Astrocyte (in vitro differentiated cells and primary cell): Measurements from ENCODE around the gene GRAMD4. TPM values are rescaled to one million over a fixed set of nuclear protein-coding genes. Genes with fewer than 3 reads are reported as not detected.

Experiments
- DNase-seq: peaks from one replicate; pipeline ENCODE4 v3.0.0-alpha.2; 2010; ENCODE audit warnings: low read depth
- FAIRE-seq: peaks from 2 replicates; lab custom pipeline; 2011; peaks lifted over from hg19 to GRCh38; lab: Jason Lieb, UNC
- H2AFZ ChIP-seq: 2 replicates; pipeline ENCODE4 v1.6.0; 2012; ENCODE audit warnings: low read depth, low read length, inconsistent platforms
- H3K27ac ChIP-seq: 2 replicates; pipeline ENCODE4 v1.5.1; 2011; ENCODE audit warnings: low read depth, low read length, inconsistent platforms
- H3K27me3 ChIP-seq: 2 replicates; pipeline ENCODE4 v1.6.0; 2011; ENCODE audit warnings: low read length, inconsistent platforms; ENCODE audit not compliant: insufficient read depth
- H3K36me3 ChIP-seq: 2 replicates; pipeline ENCODE4 v1.5.1; 2011; ENCODE audit warnings: low read length, inconsistent platforms; ENCODE audit not compliant: insufficient read depth
- H3K4me1 ChIP-seq: 2 replicates; pipeline ENCODE4 v1.5.1; 2011; ENCODE audit warnings: low read length, inconsistent platforms; ENCODE audit not compliant: insufficient read depth
- H3K4me2 ChIP-seq: 2 replicates; pipeline ENCODE4 v1.6.0; 2012; ENCODE audit warnings: low read length, inconsistent platforms
- H3K4me3 ChIP-seq: 2 replicates; pipeline ENCODE4 v1.5.1; 2011; ENCODE audit warnings: low read depth, mild to moderate bottlenecking, low read length, inconsistent platforms; ENCODE audit not compliant: insufficient read depth
- H3K79me2 ChIP-seq: 2 replicates; pipeline ENCODE4 v1.6.0; 2012; ENCODE audit warnings: mild to moderate bottlenecking, low read length, inconsistent platforms; ENCODE audit not compliant: insufficient read depth
- H3K9ac ChIP-seq: 2 replicates; pipeline ENCODE4 v1.6.0; 2012; ENCODE audit warnings: mild to moderate bottlenecking, low read length, inconsistent platforms
- H3K9me3 ChIP-seq: 2 replicates; pipeline ENCODE4 v1.5.1; 2012; ENCODE audit warnings: low read depth, mild to moderate bottlenecking, low read length, inconsistent platforms; ENCODE audit not compliant: insufficient read depth
- H4K20me1 ChIP-seq: 2 replicates; pipeline ENCODE4 v1.6.0; 2012; ENCODE audit warnings: low read length, inconsistent platforms; ENCODE audit not compliant: insufficient read depth
- H3K27ac Mint-ChIP-seq: one replicate; pipeline ENCODE4 v1.8.0; 2021; ENCODE audit warnings: mild to moderate bottlenecking, mixed read lengths; ENCODE audit not compliant: unreplicated experiment
- H3K27me3 Mint-ChIP-seq: one replicate; pipeline ENCODE4 v1.8.0; 2021; ENCODE audit warnings: low read depth, mixed read lengths; ENCODE audit not compliant: unreplicated experiment
- H3K36me3 Mint-ChIP-seq: one replicate; pipeline ENCODE4 v1.8.0; 2021; ENCODE audit warnings: low read depth, mixed read lengths; ENCODE audit not compliant: unreplicated experiment
- H3K4me1 Mint-ChIP-seq: one replicate; pipeline ENCODE4 v1.8.0; 2021; ENCODE audit warnings: low read depth, mixed read lengths; ENCODE audit not compliant: unreplicated experiment
- H3K4me3 Mint-ChIP-seq: one replicate; pipeline ENCODE4 v1.8.0; 2021; ENCODE audit warnings: mild to moderate bottlenecking, moderate library complexity, mixed read lengths; ENCODE audit not compliant: unreplicated experiment
- H3K9me3 Mint-ChIP-seq: one replicate; pipeline ENCODE4 v1.8.0; 2021; ENCODE audit warnings: mild to moderate bottlenecking, mixed read lengths; ENCODE audit not compliant: unreplicated experiment
- CTCF ChIP-seq: IDR thresholded peaks from 2 replicates; pipeline ENCODE4 v1.5.1; 2011; ENCODE audit warnings: low read depth, mild to moderate bottlenecking, inconsistent platforms, low read length, moderate library complexity; ENCODE audit not compliant: insufficient read depth
- EZH2 ChIP-seq: IDR thresholded peaks from 2 replicates; pipeline ENCODE4 v1.6.1; 2012; ENCODE audit warnings: mild to moderate bottlenecking, low read length, inconsistent platforms; ENCODE audit not compliant: insufficient read depth
- total RNA-seq: library from RNA; stranded (reverse); gene quantifications from 2 replicates; pipeline ENCODE4 v1.2.1, GENCODE V29; 2021

GRAMD4 gene
- total RNA-seq, 1 donor from 2014 or later = 17.8 TPM

GRCh38 chr22:46572911-46573780, 47.0 kb upstream of the GRAMD4 start:
- TF ChIP-seq EZH2 = no peak
- TF ChIP-seq CTCF = no peak
- H3K27me3 Mint-ChIP-seq = peaks cover 29% of the 10 kb centered on the region
- Histone ChIP-seq H3K4me2 (no peak overlapping the region), H3K27ac (no peak overlapping the region), H3K36me3 (no peaks in the 10 kb centered on the region), H2AFZ (no peak overlapping the region), H3K9me3 (peaks cover 11% of the 10 kb centered on the region), H3K79me2 (peaks cover 7% of the 10 kb centered on the region), H3K4me1 (peaks cover 12% of the 10 kb centered on the region), H3K27me3 (no peaks in the 10 kb centered on the region), H3K4me3 (no peak overlapping the region), H4K20me1 (peaks cover 6% of the 10 kb centered on the region), H3K9ac (no peak overlapping the region)
- H3K36me3 Mint-ChIP-seq = peaks cover 2% of the 10 kb centered on the region
- no peak overlapping the region for H3K4me3 Mint-ChIP-seq
- peaks cover 14% of the 10 kb centered on the region for H3K9me3 Mint-ChIP-seq
- H3K27ac Mint-ChIP-seq = no peak overlapping the region
- peaks cover 7% of the 10 kb centered on the region for H3K4me1 Mint-ChIP-seq
- FAIRE-seq (no peak), DNase-seq (no peak)

DNA sequence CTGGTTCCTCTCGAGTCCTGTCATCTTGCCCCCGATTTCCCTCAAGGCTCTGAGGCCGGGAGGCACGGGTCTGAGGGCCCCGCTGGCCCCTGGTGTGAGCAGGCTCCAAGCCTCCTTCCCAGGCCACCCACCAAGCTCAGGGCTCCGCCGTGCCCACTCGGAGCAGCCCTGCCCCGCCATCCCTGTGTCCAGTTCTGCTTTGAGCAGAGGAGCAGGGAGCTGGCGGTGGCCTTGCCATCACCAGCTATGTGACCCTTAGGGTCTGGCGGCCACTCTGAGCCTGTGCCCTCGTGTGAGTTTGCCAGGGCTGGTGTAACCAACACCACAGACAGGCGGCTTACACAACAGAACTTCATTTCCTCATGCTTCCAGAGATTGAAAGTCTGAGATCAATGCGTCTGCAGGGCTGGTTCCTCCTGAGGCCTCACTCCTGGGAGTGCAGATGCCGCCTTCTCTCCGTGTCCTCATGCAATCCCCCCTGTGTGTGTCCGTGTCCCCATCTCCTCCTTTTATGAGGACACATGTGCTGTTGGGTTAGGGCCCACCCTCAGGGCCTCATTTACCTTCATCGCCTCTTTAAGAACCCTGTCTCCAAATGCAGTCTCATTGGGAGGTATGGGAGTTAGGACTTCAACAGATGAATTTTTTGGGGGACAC, 46.3 kb upstream of the GRAMD4 start:
- H3K36me3 Mint-ChIP-seq = peaks cover 2% of the 10 kb centered on the region
- H3K27ac Mint-ChIP-seq = no peak overlapping the region
- Histone ChIP-seq H3K27ac (no peak overlapping the region), H2AFZ (no peak overlapping the region), H4K20me1 (peaks cover 13% of the 10 kb centered on the region), H3K9ac (no peak overlapping the region), H3K4me2 (no peak overlapping the region), H3K4me1 (peaks cover 19% of the 10 kb centered on the region), H3K36me3 (no peaks in the 10 kb centered on the region), H3K9me3 (peaks cover 11% of the 10 kb centered on the region), H3K79me2 (peaks cover 8% of the 10 kb centered on the region), H3K27me3 (no peaks in the 10 kb centered on the region), H3K4me3 (no peak overlapping the region)
- TF ChIP-seq EZH2 = no peak
- H3K4me1 Mint-ChIP-seq = peaks cover 8% of the 10 kb centered on the region
- peaks cover 14% of the 10 kb centered on the region for H3K9me3 Mint-ChIP-seq
- no peak for DNase-seq
- FAIRE-seq = no peak
- H3K4me3 Mint-ChIP-seq = no peak overlapping the region
- H3K27me3 Mint-ChIP-seq = peaks cover 22% of the 10 kb centered on the region

GRCh38 chr22:46574438-46574992, 45.7 kb upstream of the GRAMD4 start:
- Histone ChIP-seq H4K20me1 (peaks cover 19% of the 10 kb centered on the region), H3K27me3 (no peaks in the 10 kb centered on the region), H3K27ac (no peak overlapping the region), H3K79me2 (peaks cover 8% of the 10 kb centered on the region), H3K4me3 (no peak overlapping the region), H3K36me3 (no peaks in the 10 kb centered on the region), H3K9me3 (peaks cover 11% of the 10 kb centered on the region), H3K9ac (no peak overlapping the region), H3K4me1 (peaks cover 22% of the 10 kb centered on the region), H3K4me2 (no peak overlapping the region), H2AFZ (no peak overlapping the region)
- Mint-ChIP-seq H3K4me3 (no peak overlapping the region), H3K27me3 (peaks cover 21% of the 10 kb centered on the region), H3K27ac (no peak overlapping the region), H3K36me3 (peaks cover 2% of the 10 kb centered on the region), H3K9me3 (peaks cover 14% of the 10 kb centered on the region), H3K4me1 (peaks cover 13% of the 10 kb centered on the region)
- no peak for TF ChIP-seq CTCF
- FAIRE-seq (no peak), DNase-seq (no peak)
